Liver (tissue), 9 donors: ENCODE measurements around the gene CCDC93. TPM values are rescaled to one million over a fixed set of nuclear protein-coding genes. Genes with fewer than 3 reads are reported as not detected.

Experiments used
- DNase-seq: peaks from one replicate; pipeline ENCODE4 v3.0.0-alpha.2; 2017; ENCODE audit warnings: low spot score
- H3K27ac ChIP-seq, 2 donors: one replicate each; pipeline ENCODE4 v1.7.0; 2013; ENCODE audit warnings: inconsistent platforms in 2 of 2, low read length in 2 of 2, control low read depth in 1 of 2, low read depth in 1 of 2, mild to moderate bottlenecking in 1 of 2
- H3K27me3 ChIP-seq, 4 donors: one replicate each; pipeline versions ENCODE4 v1.6.1 to v1.7.0; 2013; ENCODE audit warnings: low read length in 3 of 4, inconsistent platforms in 1 of 4, mild to moderate bottlenecking in 1 of 4, moderate library complexity in 1 of 4; ENCODE audit not compliant: control insufficient read depth in 4 of 4, insufficient read depth in 4 of 4
- H3K36me3 ChIP-seq, 4 donors: one replicate each; pipeline versions ENCODE4 v1.6.1 to v1.7.0; 2013; ENCODE audit warnings: low read length in 3 of 4, mild to moderate bottlenecking in 3 of 4, low read depth in 1 of 4, moderate library complexity in 1 of 4; ENCODE audit not compliant: control insufficient read depth in 4 of 4, insufficient read depth in 3 of 4
- H3K4me1 ChIP-seq, 4 donors: one replicate each; pipeline versions ENCODE4 v1.6.1 to v1.7.0; 2013; ENCODE audit warnings: low read length in 3 of 4, mild to moderate bottlenecking in 3 of 4, moderate library complexity in 1 of 4; ENCODE audit not compliant: control insufficient read depth in 4 of 4, insufficient read depth in 4 of 4
- H3K4me3 ChIP-seq, 3 donors: one replicate each; pipeline versions ENCODE4 v1.6.1 to v1.7.0; 2013; ENCODE audit warnings: low read length in 3 of 3, control low read depth in 1 of 3, low read depth in 1 of 3, mild to moderate bottlenecking in 1 of 3
- H3K9ac ChIP-seq, 2 donors: one replicate each; pipeline ENCODE4 v1.7.0; 2013; ENCODE audit warnings: low read length in 2 of 2, mild to moderate bottlenecking in 2 of 2, moderate library complexity in 2 of 2, control low read depth in 1 of 2, low read depth in 1 of 2
- H3K9me3 ChIP-seq, 4 donors: one replicate each; pipeline versions ENCODE4 v1.6.1 to v1.7.0; 2013; ENCODE audit warnings: low read length in 3 of 4; ENCODE audit not compliant: control insufficient read depth in 4 of 4
- EGR1 ChIP-seq, 2 donors: IDR thresholded peaks; 2 replicates each; pipeline ENCODE4 v1.6.1; 2016 to 2018; ENCODE audit warnings: antibody characterized with exemption in 2 of 2, low read depth in 2 of 2
- FOXA1 ChIP-seq: IDR thresholded peaks from 2 replicates; pipeline ENCODE4 v1.6.1; 2016; ENCODE audit warnings: antibody characterized with exemption
- FOXA2 ChIP-seq: IDR thresholded peaks from 2 replicates; pipeline ENCODE4 v1.6.1; 2016; ENCODE audit warnings: antibody characterized with exemption
- HNF4A ChIP-seq, 2 donors: conservative IDR thresholded peaks; 2 replicates each; pipeline ENCODE4 v1.6.1; 2016; ENCODE audit warnings: antibody characterized with exemption in 2 of 2, mild to moderate bottlenecking in 2 of 2
- JUND ChIP-seq, 2 donors: IDR thresholded peaks; 2 replicates each; pipeline ENCODE4 v1.6.1; 2016; ENCODE audit warnings: antibody characterized with exemption in 2 of 2
- NR2F2 ChIP-seq: IDR thresholded peaks from 2 replicates; pipeline ENCODE4 v1.6.1; 2016; ENCODE audit warnings: antibody characterized with exemption
- RAD21 ChIP-seq, 2 donors: IDR thresholded peaks; 2 replicates each; pipeline ENCODE4 v1.6.1; 2016; ENCODE audit warnings: antibody characterized with exemption in 2 of 2, mild to moderate bottlenecking in 2 of 2
- RXRA ChIP-seq, 2 donors: IDR thresholded peaks; 2 replicates each; pipeline ENCODE4 v1.6.1; 2017 to 2018; ENCODE audit warnings: antibody characterized with exemption in 2 of 2, mild to moderate bottlenecking in 1 of 2
- SP1 ChIP-seq: IDR thresholded peaks from 2 replicates; pipeline ENCODE4 v1.6.1; 2018; ENCODE audit warnings: antibody characterized with exemption, mild to moderate bottlenecking
- TAF1 ChIP-seq: conservative IDR thresholded peaks from 2 replicates; pipeline ENCODE4 v1.6.1; 2016; ENCODE audit warnings: antibody characterized with exemption, mild to moderate bottlenecking
- YY1 ChIP-seq: IDR thresholded peaks from 2 replicates; pipeline ENCODE4 v1.6.1; 2016; ENCODE audit warnings: antibody characterized with exemption, mild to moderate bottlenecking
- WGBS: extraction: QIAGEN DNeasy Blood & Tissue Kit; methylation state at CpG from one replicate; pipeline ENCODE4 v1.1.7; 2013; 5-methylcytosine and 5-hydroxymethylcytosine counted together
- polyA plus RNA-seq, 2 donors: library from polyadenylated mRNA; stranded (reverse) in 1 of 2; unstranded in 1 of 2; fragments of 200-250 nt in 1 of 2; fragments of >200 nt in 1 of 2; fragmentation: Nextera tagmentation in 1 of 2; extraction: Ambion mirVana in 1 of 2; gene quantifications; one replicate each; pipeline versions ENCODE4 v1.2.1 to v1.2.3, GENCODE V29; 2013 to 2015
- total RNA-seq, 2 donors: library from RNA; depleted of rRNA; stranded (reverse); fragments of >200 nt; gene quantifications; one replicate each; pipeline ENCODE4 v1.2.3, GENCODE V29; 2014
- TF ChIP-seq, protein P1 (sequence below): fragments of 150-350 bp; IDR thresholded peaks from 2 replicates; pipeline ENCODE4 v1.5.1; 2017; ENCODE audit warnings: improper control_type of control experiment, low read depth, low read length; ENCODE audit not compliant: missing input control
- TF ChIP-seq, protein P2 (sequence below): IDR thresholded peaks from 2 replicates; pipeline ENCODE4 v1.6.1; 2016; ENCODE audit warnings: antibody characterized with exemption
- TF ChIP-seq, protein P3 (sequence below): IDR thresholded peaks from 2 replicates; pipeline ENCODE4 v1.6.1; 2016; ENCODE audit warnings: antibody characterized with exemption, mild to moderate bottlenecking
- TF ChIP-seq, protein P4 (sequence below): IDR thresholded peaks from 2 replicates; pipeline ENCODE4 v1.6.1; 2016; ENCODE audit warnings: antibody characterized with exemption
- donor health status: healthy.
- donor health status: healthy.
- donor health status: healthy.
- donor health status: healthy.
- donor health status: healthy.

Gene CCDC93
- total and polyA plus RNA-seq, 4 donors = 4.0 to 14.2 (median 8.5) TPM

DNA sequence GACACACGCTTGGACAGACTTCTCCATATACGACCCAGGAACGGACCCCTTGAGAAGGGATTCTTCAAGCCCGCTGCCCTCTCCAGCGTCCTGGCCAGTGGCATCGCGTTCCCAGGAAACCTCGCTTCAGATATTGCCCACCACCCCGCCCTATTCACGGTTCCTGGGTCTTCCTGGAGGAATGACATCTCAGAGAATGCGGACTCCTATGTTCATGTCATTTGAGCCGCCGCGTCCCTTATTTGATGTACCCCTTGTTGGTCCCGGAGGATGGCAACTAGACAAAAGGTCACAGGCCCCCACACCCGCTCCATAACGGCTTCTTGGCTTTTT is 588 bp upstream of the CCDC93 start:
- no peaks in the 10 kb centered on the region for H3K27me3 ChIP-seq
- DNase-seq = no peak
- peak overlapping the region; percentile 80 to 97 (median 95) for H3K4me3 ChIP-seq
- peak overlapping the region; percentile 21 to 40 for H3K9ac ChIP-seq
- peak overlapping the region; percentile 15 to 38 for H3K27ac ChIP-seq
- under 1% methylated on average over 17 of the region's 17 CpGs for WGBS
- H3K9me3 ChIP-seq = no peaks in the 10 kb centered on the region
- H3K36me3 ChIP-seq = no peaks in the 10 kb centered on the region
- H3K4me1 ChIP-seq = peaks cover 7 to 27% (median 25%) of the 10 kb centered on the region in 4 donors
- TF ChIP-seq HNF4A (conservative IDR thresholded peaks at IDR 0.05) (peak in 1 of 2 donors; percentile 35), RXRA (IDR thresholded peaks at IDR 0.05) (no peak)
- TF ChIP-seq, protein P1, sequence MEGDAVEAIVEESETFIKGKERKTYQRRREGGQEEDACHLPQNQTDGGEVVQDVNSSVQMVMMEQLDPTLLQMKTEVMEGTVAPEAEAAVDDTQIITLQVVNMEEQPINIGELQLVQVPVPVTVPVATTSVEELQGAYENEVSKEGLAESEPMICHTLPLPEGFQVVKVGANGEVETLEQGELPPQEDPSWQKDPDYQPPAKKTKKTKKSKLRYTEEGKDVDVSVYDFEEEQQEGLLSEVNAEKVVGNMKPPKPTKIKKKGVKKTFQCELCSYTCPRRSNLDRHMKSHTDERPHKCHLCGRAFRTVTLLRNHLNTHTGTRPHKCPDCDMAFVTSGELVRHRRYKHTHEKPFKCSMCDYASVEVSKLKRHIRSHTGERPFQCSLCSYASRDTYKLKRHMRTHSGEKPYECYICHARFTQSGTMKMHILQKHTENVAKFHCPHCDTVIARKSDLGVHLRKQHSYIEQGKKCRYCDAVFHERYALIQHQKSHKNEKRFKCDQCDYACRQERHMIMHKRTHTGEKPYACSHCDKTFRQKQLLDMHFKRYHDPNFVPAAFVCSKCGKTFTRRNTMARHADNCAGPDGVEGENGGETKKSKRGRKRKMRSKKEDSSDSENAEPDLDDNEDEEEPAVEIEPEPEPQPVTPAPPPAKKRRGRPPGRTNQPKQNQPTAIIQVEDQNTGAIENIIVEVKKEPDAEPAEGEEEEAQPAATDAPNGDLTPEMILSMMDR = no peak

DNA sequence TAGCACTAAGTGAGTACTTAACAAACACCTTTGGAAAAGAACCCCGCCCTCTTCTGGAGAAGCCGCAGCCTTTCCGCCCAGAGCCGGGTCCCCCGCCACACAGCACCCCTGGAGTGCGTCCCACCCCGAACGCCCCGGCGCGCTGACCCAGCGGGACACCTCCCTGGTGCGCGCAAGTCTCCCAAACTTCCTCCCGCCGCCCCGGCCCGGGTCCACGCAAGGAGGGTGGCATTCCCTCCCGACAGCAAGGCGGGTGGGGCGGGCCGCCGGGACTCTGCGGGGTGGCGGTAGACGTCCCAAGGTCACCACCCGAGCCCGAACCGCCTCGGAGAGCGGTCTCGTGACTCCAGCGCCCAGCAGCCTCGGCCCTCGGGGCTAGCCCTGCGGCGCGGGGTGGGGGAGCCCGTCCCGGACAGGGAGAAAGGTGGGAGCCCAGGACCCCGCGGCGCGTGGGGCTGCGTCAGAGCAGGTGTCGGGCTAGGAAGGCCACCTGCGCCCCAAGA is 598 bp downstream of the CCDC93 start:
- Histone ChIP-seq H3K4me1 (peaks cover 7 to 23% (median 21%) of the 10 kb centered on the region in 4 donors), H3K27ac (peak overlapping the region; percentile 68 to 79), H3K9ac (peak overlapping the region; percentile 23 to 41), H3K4me3 (peak overlapping the region; percentile 80 to 97 (median 95)), H3K27me3 (no peaks in the 10 kb centered on the region), H3K9me3 (no peaks in the 10 kb centered on the region), H3K36me3 (peaks cover 0 to 3% (median under 1%) of the 10 kb centered on the region in 4 donors)
- under 1% methylated on average over 48 of the region's 48 CpGs for WGBS
- TF ChIP-seq TAF1 (no peak), EGR1 (IDR thresholded peaks at IDR 0.05; ENCODE audit: low read depth in 2 of 2) (no peak), FOXA1 (no peak), RAD21 (IDR thresholded peaks at IDR 0.05) (no peak), YY1 (no peak), NR2F2 (no peak), SP1 (no peak)
- TF ChIP-seq, protein P2, sequence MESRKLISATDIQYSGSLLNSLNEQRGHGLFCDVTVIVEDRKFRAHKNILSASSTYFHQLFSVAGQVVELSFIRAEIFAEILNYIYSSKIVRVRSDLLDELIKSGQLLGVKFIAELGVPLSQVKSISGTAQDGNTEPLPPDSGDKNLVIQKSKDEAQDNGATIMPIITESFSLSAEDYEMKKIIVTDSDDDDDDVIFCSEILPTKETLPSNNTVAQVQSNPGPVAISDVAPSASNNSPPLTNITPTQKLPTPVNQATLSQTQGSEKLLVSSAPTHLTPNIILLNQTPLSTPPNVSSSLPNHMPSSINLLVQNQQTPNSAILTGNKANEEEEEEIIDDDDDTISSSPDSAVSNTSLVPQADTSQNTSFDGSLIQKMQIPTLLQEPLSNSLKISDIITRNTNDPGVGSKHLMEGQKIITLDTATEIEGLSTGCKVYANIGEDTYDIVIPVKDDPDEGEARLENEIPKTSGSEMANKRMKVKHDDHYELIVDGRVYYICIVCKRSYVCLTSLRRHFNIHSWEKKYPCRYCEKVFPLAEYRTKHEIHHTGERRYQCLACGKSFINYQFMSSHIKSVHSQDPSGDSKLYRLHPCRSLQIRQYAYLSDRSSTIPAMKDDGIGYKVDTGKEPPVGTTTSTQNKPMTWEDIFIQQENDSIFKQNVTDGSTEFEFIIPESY = no peak
- DNase-seq = peak; percentile 49

DNA sequence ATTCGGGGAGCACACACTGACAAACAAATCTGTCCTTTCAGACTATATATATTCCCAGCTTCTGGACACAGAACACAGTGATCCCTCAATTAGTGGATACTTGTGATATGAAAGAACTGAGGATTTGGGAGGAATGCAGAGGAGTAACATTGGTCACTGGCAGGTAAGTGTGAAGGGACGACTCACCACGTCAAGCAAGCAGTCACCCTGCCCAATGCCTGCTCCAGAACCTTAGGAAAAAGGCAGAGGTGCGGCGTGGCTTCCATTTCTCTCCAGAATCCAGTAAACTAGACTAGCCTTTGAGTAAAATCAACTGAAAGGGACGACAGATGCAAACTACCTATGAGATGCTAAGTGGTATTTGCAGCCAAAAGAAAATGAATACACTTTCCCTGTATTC is 1.1 kb downstream of the CCDC93 start:
- TF ChIP-seq, protein P3, sequence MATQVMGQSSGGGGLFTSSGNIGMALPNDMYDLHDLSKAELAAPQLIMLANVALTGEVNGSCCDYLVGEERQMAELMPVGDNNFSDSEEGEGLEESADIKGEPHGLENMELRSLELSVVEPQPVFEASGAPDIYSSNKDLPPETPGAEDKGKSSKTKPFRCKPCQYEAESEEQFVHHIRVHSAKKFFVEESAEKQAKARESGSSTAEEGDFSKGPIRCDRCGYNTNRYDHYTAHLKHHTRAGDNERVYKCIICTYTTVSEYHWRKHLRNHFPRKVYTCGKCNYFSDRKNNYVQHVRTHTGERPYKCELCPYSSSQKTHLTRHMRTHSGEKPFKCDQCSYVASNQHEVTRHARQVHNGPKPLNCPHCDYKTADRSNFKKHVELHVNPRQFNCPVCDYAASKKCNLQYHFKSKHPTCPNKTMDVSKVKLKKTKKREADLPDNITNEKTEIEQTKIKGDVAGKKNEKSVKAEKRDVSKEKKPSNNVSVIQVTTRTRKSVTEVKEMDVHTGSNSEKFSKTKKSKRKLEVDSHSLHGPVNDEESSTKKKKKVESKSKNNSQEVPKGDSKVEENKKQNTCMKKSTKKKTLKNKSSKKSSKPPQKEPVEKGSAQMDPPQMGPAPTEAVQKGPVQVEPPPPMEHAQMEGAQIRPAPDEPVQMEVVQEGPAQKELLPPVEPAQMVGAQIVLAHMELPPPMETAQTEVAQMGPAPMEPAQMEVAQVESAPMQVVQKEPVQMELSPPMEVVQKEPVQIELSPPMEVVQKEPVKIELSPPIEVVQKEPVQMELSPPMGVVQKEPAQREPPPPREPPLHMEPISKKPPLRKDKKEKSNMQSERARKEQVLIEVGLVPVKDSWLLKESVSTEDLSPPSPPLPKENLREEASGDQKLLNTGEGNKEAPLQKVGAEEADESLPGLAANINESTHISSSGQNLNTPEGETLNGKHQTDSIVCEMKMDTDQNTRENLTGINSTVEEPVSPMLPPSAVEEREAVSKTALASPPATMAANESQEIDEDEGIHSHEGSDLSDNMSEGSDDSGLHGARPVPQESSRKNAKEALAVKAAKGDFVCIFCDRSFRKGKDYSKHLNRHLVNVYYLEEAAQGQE = no peak
- TF ChIP-seq EGR1 (IDR thresholded peaks at IDR 0.05; ENCODE audit: low read depth in 2 of 2) (no peak), SP1 (no peak), HNF4A (conservative IDR thresholded peaks at IDR 0.05) (no peak), JUND (IDR thresholded peaks at IDR 0.05) (no peak), FOXA2 (no peak), RXRA (IDR thresholded peaks at IDR 0.05) (no peak)
- TF ChIP-seq, protein P1 = no peak
- TF ChIP-seq, protein P4, sequence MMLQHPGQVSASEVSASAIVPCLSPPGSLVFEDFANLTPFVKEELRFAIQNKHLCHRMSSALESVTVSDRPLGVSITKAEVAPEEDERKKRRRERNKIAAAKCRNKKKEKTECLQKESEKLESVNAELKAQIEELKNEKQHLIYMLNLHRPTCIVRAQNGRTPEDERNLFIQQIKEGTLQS = no peak
- DNase-seq = no peak
- H3K36me3 ChIP-seq = peaks cover 0 to 8% (median 2%) of the 10 kb centered on the region in 4 donors
- H3K27me3 ChIP-seq = no peaks in the 10 kb centered on the region
- peak overlapping the region; percentile 80 to 97 (median 95) for H3K4me3 ChIP-seq
- WGBS = 45% methylated on average over 6 of the region's 6 CpGs
- H3K9ac ChIP-seq = peak overlapping the region; percentile 4 to 23
- no peaks in the 10 kb centered on the region for H3K9me3 ChIP-seq
- H3K4me1 ChIP-seq = peaks cover 7 to 23% (median 21%) of the 10 kb centered on the region in 4 donors
- H3K27ac ChIP-seq = no peak overlapping the region
